ENCODE results near the gene PGLYRP2.

PGLYRP2 gene

DNA sequence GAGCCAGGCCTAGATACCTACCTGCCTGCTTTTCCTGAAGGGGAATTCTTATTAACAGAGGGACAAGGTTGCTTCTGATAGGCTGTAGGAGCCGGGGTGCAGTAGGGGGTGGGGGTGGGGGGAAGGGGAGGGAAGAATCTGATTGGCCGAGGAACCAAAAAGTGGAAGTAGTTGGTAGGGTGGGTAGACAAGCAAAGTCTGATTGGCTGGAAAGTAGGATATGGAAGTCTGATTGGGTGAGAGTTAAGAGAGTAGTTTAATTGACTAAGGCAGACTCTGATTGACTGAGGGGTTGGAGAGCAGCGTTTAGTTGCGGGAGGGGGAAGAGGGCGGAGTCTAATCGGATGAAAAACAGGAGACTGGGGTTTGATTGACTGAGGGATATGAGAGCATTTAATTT is 19.6 kb upstream of the PGLYRP2 start:
- no peaks in the 10 kb centered on the region for H3K79me2 ChIP-seq (ENCODE audit: low read length)
- H4K20me1 ChIP-seq (ENCODE audit: insufficient read depth, low read length): no peaks in the 10 kb centered on the region
- no peak overlapping the region for H3K4me2 ChIP-seq (ENCODE audit: low read length)
- H3K4me3 ChIP-seq (ENCODE audit: low read length): no peak overlapping the region
- no peaks in the 10 kb centered on the region for H3K4me1 ChIP-seq (ENCODE audit: low read length)
- no peak overlapping the region for H3K27ac ChIP-seq (ENCODE audit: low read length)
- TF ChIP-seq, protein P1, sequence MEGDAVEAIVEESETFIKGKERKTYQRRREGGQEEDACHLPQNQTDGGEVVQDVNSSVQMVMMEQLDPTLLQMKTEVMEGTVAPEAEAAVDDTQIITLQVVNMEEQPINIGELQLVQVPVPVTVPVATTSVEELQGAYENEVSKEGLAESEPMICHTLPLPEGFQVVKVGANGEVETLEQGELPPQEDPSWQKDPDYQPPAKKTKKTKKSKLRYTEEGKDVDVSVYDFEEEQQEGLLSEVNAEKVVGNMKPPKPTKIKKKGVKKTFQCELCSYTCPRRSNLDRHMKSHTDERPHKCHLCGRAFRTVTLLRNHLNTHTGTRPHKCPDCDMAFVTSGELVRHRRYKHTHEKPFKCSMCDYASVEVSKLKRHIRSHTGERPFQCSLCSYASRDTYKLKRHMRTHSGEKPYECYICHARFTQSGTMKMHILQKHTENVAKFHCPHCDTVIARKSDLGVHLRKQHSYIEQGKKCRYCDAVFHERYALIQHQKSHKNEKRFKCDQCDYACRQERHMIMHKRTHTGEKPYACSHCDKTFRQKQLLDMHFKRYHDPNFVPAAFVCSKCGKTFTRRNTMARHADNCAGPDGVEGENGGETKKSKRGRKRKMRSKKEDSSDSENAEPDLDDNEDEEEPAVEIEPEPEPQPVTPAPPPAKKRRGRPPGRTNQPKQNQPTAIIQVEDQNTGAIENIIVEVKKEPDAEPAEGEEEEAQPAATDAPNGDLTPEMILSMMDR (IDR thresholded peaks at IDR 0.05; ENCODE audit: low read depth, low read length): no peak
- no peak for TF ChIP-seq EZH2phosphoT487 (IDR thresholded peaks at IDR 0.05; ENCODE audit: low read depth)
- no peak overlapping the region for H2AFZ ChIP-seq (ENCODE audit: low read depth, low read length)
- no peak overlapping the region for H3K9ac ChIP-seq (ENCODE audit: low read length)
- H3K27me3 ChIP-seq (ENCODE audit: low read depth, low read length): peaks cover 4% of the 10 kb centered on the region; the same call in 1 of the 2 replicates
- no peaks in the 10 kb centered on the region for H3K9me3 ChIP-seq (ENCODE audit: insufficient read depth, low read length)
- no peaks in the 10 kb centered on the region for H3K36me3 ChIP-seq (replicated peaks; ENCODE audit: low read depth, low read length)

DNA sequence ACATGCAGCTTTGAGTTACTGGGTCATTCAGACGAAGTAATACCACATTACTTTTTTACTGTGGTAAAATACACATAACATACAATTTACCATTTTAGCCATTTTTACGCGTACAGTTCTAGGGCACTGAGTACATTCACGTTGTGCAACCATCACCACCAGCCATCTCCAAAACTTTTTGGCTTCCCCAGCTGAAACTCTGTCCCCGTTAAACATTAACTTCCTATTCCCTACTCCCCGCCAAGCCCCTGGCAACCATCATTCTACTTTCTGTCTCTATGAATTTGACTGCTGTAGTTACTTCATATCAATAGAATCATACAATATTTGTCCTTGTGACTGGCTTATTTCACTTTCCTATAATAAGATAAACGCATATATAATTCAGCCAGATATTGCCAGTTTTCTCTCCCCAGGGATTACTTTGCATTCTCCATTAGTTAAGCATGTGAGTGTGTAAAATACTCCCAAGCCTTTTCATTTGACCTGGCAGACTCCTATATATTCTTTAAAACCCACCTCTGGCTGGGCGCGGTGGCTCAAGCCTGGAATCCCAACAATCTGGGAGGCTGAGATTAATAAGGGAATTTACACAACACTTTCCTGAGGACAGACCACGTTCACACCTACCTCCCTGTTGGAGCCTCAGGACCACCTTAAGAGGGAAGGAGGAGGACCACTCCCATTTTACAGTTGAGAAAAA is 19.0 kb upstream of the PGLYRP2 start:
- no peaks in the 10 kb centered on the region for H3K79me2 ChIP-seq (ENCODE audit: low read length)
- H3K4me2 ChIP-seq (ENCODE audit: low read length): no peak overlapping the region
- no peak overlapping the region for H3K27ac ChIP-seq (ENCODE audit: low read length)
- no peak overlapping the region for H2AFZ ChIP-seq (ENCODE audit: low read depth, low read length)
- H3K9me3 ChIP-seq (ENCODE audit: insufficient read depth, low read length): no peaks in the 10 kb centered on the region
- H3K4me3 ChIP-seq (ENCODE audit: low read length): no peak overlapping the region
- no peaks in the 10 kb centered on the region for H4K20me1 ChIP-seq (ENCODE audit: insufficient read depth, low read length)
- no peak overlapping the region for H3K9ac ChIP-seq (ENCODE audit: low read length)
- TF ChIP-seq, protein P1 (IDR thresholded peaks at IDR 0.05; ENCODE audit: low read depth, low read length): no peak
- no peak for TF ChIP-seq EZH2phosphoT487 (IDR thresholded peaks at IDR 0.05; ENCODE audit: low read depth)
- H3K36me3 ChIP-seq (replicated peaks; ENCODE audit: low read depth, low read length): no peaks in the 10 kb centered on the region
- no peaks in the 10 kb centered on the region for H3K4me1 ChIP-seq (ENCODE audit: low read length)
- H3K27me3 ChIP-seq (ENCODE audit: low read depth, low read length): peaks cover 4% of the 10 kb centered on the region; the same call in 1 of the 2 replicates

DNA sequence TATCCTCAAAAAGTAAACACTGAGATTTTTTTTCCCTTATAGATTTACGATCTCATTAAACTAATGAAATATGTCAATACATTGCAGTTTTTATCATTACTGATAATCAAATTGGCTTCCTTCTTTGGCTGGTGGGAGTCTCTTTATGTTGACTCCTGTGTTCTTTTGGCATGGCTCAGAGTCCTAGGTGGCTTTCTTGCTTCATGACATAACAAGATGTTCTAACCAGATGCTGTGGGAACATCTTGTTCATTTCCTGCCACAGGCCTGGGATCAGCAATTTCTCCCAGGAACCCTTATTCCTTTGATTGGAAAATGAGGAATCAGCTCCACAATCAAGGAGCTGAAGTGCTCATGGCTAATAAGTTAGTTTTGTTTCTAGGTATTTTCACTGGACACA is 15.8 kb upstream of the PGLYRP2 start:
- H3K27ac ChIP-seq (ENCODE audit: low read length): no peak overlapping the region
- no peak overlapping the region for H3K9ac ChIP-seq (ENCODE audit: low read length)

DNA sequence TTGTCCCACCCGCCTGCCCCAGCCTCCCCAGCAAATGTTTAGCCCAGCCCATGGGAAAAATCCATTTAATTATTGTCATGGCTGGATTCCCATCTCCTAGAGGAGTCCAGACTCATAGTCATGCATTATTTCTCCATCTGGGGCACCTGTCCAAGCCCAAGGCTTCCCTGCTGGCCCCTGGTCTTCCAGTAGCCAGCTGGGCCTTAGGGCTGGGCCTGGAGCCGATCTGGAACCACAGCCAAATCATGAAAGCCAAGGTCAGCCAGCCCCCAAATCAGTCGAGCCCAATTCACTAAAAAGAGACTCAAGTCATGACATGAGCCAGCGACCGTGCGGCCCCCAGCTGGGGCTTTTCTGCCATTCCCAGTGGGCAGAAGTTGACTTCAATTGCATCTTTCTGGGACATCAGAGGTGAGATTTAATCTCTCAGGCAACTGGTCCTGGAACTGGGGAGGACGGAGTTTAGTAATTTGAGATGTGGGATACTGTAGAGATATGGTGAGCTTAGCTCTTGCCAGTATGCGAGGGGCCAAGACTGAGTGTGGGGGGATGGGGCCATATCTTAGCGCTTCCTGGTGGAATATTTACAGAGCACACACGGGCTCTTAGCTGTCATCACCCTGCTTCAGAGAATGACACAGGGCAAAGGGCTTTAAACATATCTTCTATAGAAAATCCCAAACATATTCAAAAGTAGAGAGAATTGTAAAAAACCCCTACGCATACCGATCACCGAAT is 9.4 kb upstream of the PGLYRP2 start:
- Histone ChIP-seq H3K27me3 (ENCODE audit: low read depth, low read length) (no peaks in the 10 kb centered on the region), H3K79me2 (ENCODE audit: low read length) (no peaks in the 10 kb centered on the region), H4K20me1 (ENCODE audit: insufficient read depth, low read length) (no peaks in the 10 kb centered on the region), H3K9ac (ENCODE audit: low read length) (no peak overlapping the region), H3K4me3 (ENCODE audit: low read length) (no peak overlapping the region), H3K27ac (ENCODE audit: low read length) (no peak overlapping the region), H3K36me3 (replicated peaks; ENCODE audit: low read depth, low read length) (no peaks in the 10 kb centered on the region), H3K4me1 (ENCODE audit: low read length) (no peaks in the 10 kb centered on the region), H2AFZ (ENCODE audit: low read depth, low read length) (no peak overlapping the region), H3K9me3 (ENCODE audit: insufficient read depth, low read length) (no peaks in the 10 kb centered on the region), H3K4me2 (ENCODE audit: low read length) (no peak overlapping the region)
- TF ChIP-seq, protein P1 (IDR thresholded peaks at IDR 0.05; ENCODE audit: low read depth, low read length): no peak
- no peak for TF ChIP-seq EZH2phosphoT487 (IDR thresholded peaks at IDR 0.05; ENCODE audit: low read depth)

More for the DNA sequence above, 15.8 kb upstream of the PGLYRP2 start:
- no peaks in the 10 kb centered on the region for H3K79me2 ChIP-seq (ENCODE audit: low read length)
- H3K9me3 ChIP-seq (ENCODE audit: insufficient read depth, low read length): no peaks in the 10 kb centered on the region
- H3K4me2 ChIP-seq (ENCODE audit: low read length): no peak overlapping the region
- H3K27me3 ChIP-seq (ENCODE audit: low read depth, low read length): no peaks in the 10 kb centered on the region
- H2AFZ ChIP-seq (ENCODE audit: low read depth, low read length): no peak overlapping the region
- no peaks in the 10 kb centered on the region for H4K20me1 ChIP-seq (ENCODE audit: insufficient read depth, low read length)
- H3K4me3 ChIP-seq (ENCODE audit: low read length): no peak overlapping the region
- no peak for TF ChIP-seq EZH2phosphoT487 (IDR thresholded peaks at IDR 0.05; ENCODE audit: low read depth)
- TF ChIP-seq, protein P1 (IDR thresholded peaks at IDR 0.05; ENCODE audit: low read depth, low read length): no peak
- no peaks in the 10 kb centered on the region for H3K4me1 ChIP-seq (ENCODE audit: low read length)
- H3K36me3 ChIP-seq (replicated peaks; ENCODE audit: low read depth, low read length): no peaks in the 10 kb centered on the region

All from OCI-LY3 (cell line).